Measurements from ENCODE around the gene CCDC157.
A peak's percentile ranks its signal among the peaks of the same experiment; 100 is the strongest.

The CCDC157 gene

DNA sequence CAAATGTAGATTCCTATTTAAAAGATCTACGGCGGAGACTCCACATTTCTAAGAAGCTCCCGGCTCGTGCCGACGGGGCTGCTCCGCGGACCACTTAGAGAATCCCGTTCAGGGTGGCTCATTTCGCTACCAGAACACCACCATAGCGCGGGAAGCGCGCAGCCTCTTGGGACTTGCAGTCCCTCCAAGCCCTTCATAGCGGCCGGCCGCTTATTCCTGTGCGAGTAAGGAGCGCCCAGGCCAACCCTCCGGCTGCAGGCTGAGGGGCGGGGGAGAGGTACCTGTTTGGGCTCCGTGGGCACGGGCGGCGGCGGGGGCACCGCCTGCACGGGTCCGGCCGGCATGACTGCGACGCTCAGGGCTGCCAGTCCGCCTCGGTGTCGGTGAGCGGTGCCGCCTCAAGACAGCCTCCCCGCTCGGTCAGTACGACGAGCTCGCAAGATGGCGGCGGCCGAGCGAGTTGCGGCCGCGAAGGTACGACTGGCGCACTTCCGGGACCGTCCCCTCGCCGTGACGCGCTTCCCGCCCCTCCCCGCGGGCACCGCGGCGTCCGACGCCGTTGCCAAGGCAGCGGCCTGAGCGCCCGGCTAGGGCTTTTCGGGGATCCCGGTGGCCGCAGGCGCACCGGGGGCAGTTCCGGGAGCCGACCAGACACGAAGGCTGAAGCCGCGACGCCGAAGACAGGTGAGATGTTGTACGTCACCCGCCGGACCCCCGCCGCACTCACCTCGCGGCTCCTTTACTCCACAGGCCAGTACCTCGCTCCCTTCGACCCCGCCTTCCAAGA is at the start of gene CCDC157, which contains the start of gene SF3A1:
CCDC157 (plus strand) TSS at position 559 of the 787 bp plus-strand sequence. CDS start 8,994 bp downstream, outside the sequence.
SF3A1 (minus strand) TSS at position 446 of the 787 bp plus-strand sequence; CDS start at position 344, 102 bp downstream.
- Histone ChIP-seq H3K4me1 (ENCODE audit: control insufficient read depth, insufficient read depth, low read length) (peaks cover 20% of the 10 kb centered on the region), H3K9me3 (ENCODE audit: control insufficient read depth, low read length) (no peaks in the 10 kb centered on the region), H3K4me3 (ENCODE audit: low read length) (peak within 1 kb of the TSS; percentile 88)

DNA sequence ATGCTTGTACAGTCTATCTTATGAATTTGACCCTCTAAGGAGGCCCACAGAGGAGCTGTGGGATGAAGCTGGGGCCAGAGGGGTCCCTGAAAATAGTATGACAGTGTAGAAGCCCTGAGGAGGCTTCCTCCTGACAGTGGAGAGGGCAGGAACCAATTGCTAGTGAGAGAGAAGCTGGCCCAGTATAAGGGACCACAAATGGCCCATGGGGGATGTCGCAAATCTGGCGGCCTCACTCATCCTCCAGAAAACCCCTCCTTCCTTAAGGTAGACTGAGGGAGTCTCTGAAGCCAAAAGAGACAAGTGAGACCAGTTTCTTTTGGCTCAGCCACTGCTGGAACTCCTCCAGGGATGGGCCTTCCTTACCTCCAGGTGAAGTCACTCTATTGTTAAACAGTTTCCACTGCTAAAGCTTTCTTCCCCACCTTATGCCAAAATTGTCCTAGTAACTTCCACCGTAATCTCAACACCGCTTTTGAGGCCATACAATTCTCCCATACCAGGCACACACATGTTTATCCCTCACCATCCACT is 49.7 kb upstream of the CCDC157 start:
- Histone ChIP-seq H3K36me3 (ENCODE audit: control insufficient read depth, insufficient read depth, low read length) (peaks cover 6% of the 10 kb centered on the region), H3K9ac (ENCODE audit: low read length) (no peak overlapping the region), H3K9me3 (ENCODE audit: control insufficient read depth, low read length) (no peaks in the 10 kb centered on the region), H3K4me1 (ENCODE audit: control insufficient read depth, insufficient read depth, low read length) (peaks cover 96% of the 10 kb centered on the region), H3K4me3 (ENCODE audit: low read length) (no peak overlapping the region), H3K27me3 (ENCODE audit: control insufficient read depth, insufficient read depth, low read length) (no peaks in the 10 kb centered on the region)

More for the DNA sequence above, at the start of gene CCDC157, which contains the start of gene SF3A1:
- H3K36me3 ChIP-seq (ENCODE audit: control insufficient read depth, insufficient read depth, low read length) = peaks cover 10% of the 10 kb centered on the region
- no peaks in the 10 kb centered on the region for H3K27me3 ChIP-seq (ENCODE audit: control insufficient read depth, insufficient read depth, low read length)
- peak within 1 kb of the TSS; percentile 87 for H3K9ac ChIP-seq (ENCODE audit: low read length)

DNA sequence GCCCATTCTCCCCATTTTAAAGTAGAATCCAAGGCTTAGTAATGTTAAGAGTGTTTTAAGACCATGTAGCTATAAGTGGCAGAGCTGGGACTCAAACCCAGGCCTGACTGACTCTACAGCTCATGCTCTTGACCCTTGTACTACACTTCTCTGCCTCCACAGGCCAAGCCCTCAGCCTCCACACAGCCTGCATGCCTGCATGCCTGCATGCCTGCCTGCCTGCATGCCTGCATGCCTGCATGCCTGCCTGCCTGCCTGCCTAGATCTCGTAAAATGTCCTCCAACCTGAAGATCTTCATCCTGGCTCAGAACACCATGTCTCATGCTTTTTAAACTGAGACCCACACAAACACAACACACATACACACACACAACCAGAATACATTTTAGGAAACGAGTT is 48.7 kb upstream of the CCDC157 start:
- H3K4me1 ChIP-seq (ENCODE audit: control insufficient read depth, insufficient read depth, low read length) = peaks cover 96% of the 10 kb centered on the region
- no peaks in the 10 kb centered on the region for H3K27me3 ChIP-seq (ENCODE audit: control insufficient read depth, insufficient read depth, low read length)
- no peak overlapping the region for H3K9ac ChIP-seq (ENCODE audit: low read length)

DNA sequence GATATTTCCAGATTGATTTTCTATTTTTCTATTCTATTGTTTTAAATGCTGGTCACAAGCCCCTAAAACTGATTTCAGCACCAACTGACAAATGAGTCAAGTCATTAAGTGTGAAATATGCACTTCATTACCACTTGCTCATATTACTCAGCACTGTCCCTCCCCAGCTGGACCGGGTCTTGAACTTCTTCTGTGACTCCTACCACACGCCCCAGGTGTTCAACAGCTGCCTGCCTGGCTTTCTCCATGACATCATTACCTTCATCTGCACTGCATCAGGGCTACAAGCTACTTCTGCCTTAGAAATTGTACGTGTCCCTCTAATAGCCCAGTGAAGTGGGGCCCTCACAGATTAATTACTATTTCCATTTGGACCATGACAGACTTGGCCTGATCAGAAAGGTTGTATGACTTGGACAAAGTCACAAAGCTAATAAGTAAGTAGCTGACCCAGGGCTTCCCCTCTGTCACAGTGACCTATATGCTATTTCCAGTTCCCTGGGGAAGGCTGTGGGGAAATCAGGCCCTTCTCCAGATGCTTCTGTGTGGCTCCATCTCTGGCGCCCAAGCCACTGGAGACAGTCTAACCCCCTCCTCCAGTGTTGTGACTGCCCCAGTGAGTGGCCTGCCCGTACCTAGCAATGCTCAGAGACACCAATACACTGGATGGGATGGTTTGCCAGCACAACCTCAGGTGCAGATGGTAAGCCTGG is 48.1 kb upstream of the CCDC157 start:
- Histone ChIP-seq H3K9me3 (ENCODE audit: control insufficient read depth, low read length) (no peaks in the 10 kb centered on the region), H3K4me1 (ENCODE audit: control insufficient read depth, insufficient read depth, low read length) (peaks cover 92% of the 10 kb centered on the region), H3K9ac (ENCODE audit: low read length) (no peak overlapping the region)

More for the DNA sequence above, 48.7 kb upstream of the CCDC157 start:
- no peaks in the 10 kb centered on the region for H3K9me3 ChIP-seq (ENCODE audit: control insufficient read depth, low read length)
- peaks cover 6% of the 10 kb centered on the region for H3K36me3 ChIP-seq (ENCODE audit: control insufficient read depth, insufficient read depth, low read length)
- H3K4me3 ChIP-seq (ENCODE audit: low read length) = no peak overlapping the region

DNA sequence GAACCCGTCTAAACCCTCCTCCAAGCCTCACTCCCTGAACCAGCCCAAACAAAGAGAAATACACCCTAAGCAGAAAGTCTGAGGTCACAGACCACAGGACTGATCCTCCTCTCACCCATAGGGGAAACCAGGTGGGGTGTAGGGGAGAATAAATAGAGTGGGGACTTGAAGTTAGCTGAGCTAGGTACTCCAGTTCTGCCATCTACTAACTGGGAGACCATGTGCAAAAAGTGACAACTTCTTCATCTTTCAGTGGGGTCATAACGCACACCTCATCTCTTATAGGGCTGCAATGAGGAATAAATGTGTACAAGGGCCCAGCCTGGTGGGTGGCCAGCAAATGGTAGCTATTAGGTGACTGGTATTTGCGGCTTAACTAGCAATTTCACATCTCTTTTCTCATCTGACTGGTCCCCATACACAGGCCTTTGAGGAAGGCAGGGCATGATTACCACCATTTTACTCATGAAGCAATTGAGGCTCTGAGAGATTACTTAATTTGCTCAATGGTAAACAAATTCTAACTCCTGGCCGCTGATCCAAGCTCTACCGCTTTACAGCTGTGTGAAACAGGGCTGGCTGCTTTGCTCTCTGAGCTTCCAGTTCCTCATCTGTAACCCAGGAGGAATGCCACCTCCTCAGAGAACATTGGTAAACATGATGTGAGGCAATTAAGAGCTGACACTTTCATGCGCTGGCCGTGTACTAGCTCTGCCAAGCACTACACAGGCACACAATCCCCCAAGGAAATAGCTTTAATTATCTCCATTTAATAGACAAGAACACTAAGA is 46.7 kb upstream of the CCDC157 start:
- Histone ChIP-seq H3K9ac (ENCODE audit: low read length) (peak overlapping the region; percentile 54), H3K4me3 (ENCODE audit: low read length) (no peak overlapping the region)

More for the DNA sequence above, 48.1 kb upstream of the CCDC157 start:
- Histone ChIP-seq H3K27me3 (ENCODE audit: control insufficient read depth, insufficient read depth, low read length) (no peaks in the 10 kb centered on the region), H3K4me3 (ENCODE audit: low read length) (no peak overlapping the region), H3K36me3 (ENCODE audit: control insufficient read depth, insufficient read depth, low read length) (no peaks in the 10 kb centered on the region)

DNA sequence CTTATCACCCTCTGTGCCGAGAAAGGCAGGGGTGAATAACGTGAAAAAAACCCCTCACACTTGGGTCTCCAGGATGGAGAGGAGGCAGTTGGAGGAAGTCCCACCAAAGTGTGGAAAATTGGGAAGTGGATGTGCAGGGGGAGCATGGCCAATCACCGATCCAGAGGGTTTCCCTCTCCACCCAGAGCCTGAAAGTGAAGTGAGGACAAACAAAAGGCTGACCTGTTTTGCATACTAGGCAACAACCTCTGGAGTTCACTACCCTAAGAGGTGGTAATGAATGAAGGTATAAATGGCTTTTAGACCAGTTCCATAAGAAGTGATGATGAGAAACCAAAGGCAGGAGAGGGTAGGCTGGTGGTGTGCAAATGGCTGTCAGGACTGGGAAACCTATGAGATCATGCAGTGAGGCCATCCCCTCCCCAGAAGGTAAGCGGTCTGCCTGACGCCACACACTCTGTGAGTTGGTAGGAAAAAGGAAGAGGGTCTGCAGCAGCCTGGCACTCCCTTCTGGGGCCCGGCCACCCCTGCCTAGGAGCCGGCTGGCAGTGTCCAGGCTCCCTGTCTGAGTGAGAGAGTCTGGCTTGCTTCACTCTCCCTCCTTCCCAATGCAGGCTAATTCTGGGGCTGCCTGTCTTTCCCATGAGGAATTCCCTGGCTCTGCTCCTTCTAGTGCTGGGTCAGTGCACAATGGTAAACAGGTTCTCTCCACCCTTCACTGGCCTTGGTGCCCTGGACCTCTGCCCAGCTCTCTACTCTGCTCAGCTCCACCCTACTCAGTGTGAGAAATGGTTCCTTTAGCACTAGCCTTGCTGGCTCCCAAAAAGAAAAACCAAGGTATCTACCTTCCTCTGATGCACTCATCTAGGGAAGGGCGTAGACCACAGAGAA is 45.7 kb upstream of the CCDC157 start:
- Histone ChIP-seq H3K4me3 (ENCODE audit: low read length) (no peak overlapping the region), H3K27me3 (ENCODE audit: control insufficient read depth, insufficient read depth, low read length) (no peaks in the 10 kb centered on the region), H3K9me3 (ENCODE audit: control insufficient read depth, low read length) (no peaks in the 10 kb centered on the region), H3K36me3 (ENCODE audit: control insufficient read depth, insufficient read depth, low read length) (no peaks in the 10 kb centered on the region), H3K9ac (ENCODE audit: low read length) (peak overlapping the region; percentile 48), H3K4me1 (ENCODE audit: control insufficient read depth, insufficient read depth, low read length) (peaks cover 84% of the 10 kb centered on the region)

More for the DNA sequence above, 46.7 kb upstream of the CCDC157 start:
- Histone ChIP-seq H3K36me3 (ENCODE audit: control insufficient read depth, insufficient read depth, low read length) (no peaks in the 10 kb centered on the region), H3K9me3 (ENCODE audit: control insufficient read depth, low read length) (no peaks in the 10 kb centered on the region), H3K27me3 (ENCODE audit: control insufficient read depth, insufficient read depth, low read length) (no peaks in the 10 kb centered on the region), H3K4me1 (ENCODE audit: control insufficient read depth, insufficient read depth, low read length) (peaks cover 92% of the 10 kb centered on the region)

DNA sequence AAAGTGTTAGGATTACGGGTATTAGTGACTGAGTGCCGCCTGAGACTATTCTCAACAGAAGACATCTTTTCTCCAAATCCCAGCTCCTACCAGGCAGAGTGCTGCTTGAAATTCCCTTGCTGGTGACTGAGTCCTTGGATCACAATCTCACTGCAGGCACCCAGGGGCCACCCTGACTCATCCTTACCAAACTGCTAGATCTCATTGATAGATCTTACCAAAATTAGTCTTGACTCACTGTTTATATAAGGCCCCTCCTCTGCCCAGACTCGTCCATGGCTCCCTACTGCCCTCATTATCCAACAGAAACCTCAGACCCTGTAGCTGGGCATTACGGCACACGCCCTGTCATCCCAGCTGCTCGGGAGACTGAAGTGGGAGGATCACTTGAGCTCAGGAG is 44.8 kb upstream of the CCDC157 start:
- no peak overlapping the region for H3K9ac ChIP-seq (ENCODE audit: low read length)
- H3K4me3 ChIP-seq (ENCODE audit: low read length) = no peak overlapping the region

DNA sequence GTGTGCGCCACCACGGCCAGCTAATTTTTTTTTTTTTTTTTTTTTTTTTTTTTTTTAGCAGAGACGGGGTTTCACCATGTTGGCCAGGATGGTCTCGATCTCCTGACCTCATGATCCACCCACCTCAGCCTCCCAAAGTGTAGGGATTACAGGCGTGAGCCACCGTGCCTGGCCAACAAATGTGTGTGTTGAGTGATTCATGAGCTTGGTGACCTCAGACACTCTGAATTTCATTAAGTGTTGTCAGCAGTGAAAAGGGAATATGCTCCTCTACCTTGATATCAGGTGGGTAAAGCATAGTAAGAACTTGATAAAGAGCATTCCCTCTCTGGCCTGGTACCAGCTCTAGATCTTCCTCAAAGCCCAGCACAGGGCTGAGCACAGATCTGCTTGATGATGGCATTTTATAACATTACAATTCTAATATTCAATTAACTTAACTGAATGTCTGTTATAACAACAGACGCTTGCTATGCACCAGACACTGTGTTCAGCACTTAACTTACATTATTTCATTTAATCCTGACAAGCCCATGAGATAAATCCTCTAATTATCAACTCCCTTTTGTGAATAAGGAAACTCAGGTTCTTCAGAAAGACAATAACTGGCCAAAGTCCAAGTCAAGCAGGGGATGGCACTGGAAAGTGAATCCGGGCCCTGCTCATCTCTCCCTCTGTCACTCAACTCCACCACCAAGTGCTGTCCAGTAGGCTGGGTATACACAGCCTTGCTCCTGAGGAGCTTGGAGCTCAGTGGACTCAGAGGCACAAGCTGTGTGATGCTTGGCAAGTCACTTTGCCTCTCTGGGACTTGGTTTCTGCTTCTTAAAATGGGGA is 43.1 kb upstream of the CCDC157 start:
- H3K9ac ChIP-seq (ENCODE audit: low read length) = no peak overlapping the region
- H3K9me3 ChIP-seq (ENCODE audit: control insufficient read depth, low read length) = no peaks in the 10 kb centered on the region
- H3K4me3 ChIP-seq (ENCODE audit: low read length) = no peak overlapping the region
- no peaks in the 10 kb centered on the region for H3K27me3 ChIP-seq (ENCODE audit: control insufficient read depth, insufficient read depth, low read length)
- H3K36me3 ChIP-seq (ENCODE audit: control insufficient read depth, insufficient read depth, low read length) = no peaks in the 10 kb centered on the region
- H3K4me1 ChIP-seq (ENCODE audit: control insufficient read depth, insufficient read depth, low read length) = peaks cover 66% of the 10 kb centered on the region

More for the DNA sequence above, 44.8 kb upstream of the CCDC157 start:
- no peaks in the 10 kb centered on the region for H3K27me3 ChIP-seq (ENCODE audit: control insufficient read depth, insufficient read depth, low read length)
- peaks cover 75% of the 10 kb centered on the region for H3K4me1 ChIP-seq (ENCODE audit: control insufficient read depth, insufficient read depth, low read length)
- no peaks in the 10 kb centered on the region for H3K36me3 ChIP-seq (ENCODE audit: control insufficient read depth, insufficient read depth, low read length)
- no peaks in the 10 kb centered on the region for H3K9me3 ChIP-seq (ENCODE audit: control insufficient read depth, low read length)

DNA sequence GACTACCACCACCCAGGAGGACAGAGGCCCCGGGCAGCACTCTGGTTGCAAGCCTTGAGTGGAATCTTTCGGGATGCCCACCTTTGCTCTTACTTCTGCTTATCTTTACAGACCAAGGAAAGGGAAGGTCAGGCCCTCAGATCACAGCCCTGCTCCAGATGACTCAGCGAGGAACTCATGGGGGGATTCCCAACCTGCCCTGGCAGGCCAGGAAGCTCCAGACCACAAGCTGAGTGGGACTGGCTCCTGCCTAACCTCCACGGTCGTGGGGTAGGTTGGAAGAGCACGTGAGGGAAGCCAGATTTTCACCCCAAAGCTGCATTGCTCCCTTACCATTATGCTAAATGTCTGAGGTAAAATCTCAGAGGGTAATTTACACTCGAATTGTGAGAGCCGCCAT is 41.9 kb upstream of the CCDC157 start:
- Histone ChIP-seq H3K9me3 (ENCODE audit: control insufficient read depth, low read length) (no peaks in the 10 kb centered on the region), H3K4me1 (ENCODE audit: control insufficient read depth, insufficient read depth, low read length) (peaks cover 54% of the 10 kb centered on the region), H3K4me3 (ENCODE audit: low read length) (no peak overlapping the region), H3K36me3 (ENCODE audit: control insufficient read depth, insufficient read depth, low read length) (no peaks in the 10 kb centered on the region), H3K9ac (ENCODE audit: low read length) (no peak overlapping the region), H3K27me3 (ENCODE audit: control insufficient read depth, insufficient read depth, low read length) (no peaks in the 10 kb centered on the region)

DNA sequence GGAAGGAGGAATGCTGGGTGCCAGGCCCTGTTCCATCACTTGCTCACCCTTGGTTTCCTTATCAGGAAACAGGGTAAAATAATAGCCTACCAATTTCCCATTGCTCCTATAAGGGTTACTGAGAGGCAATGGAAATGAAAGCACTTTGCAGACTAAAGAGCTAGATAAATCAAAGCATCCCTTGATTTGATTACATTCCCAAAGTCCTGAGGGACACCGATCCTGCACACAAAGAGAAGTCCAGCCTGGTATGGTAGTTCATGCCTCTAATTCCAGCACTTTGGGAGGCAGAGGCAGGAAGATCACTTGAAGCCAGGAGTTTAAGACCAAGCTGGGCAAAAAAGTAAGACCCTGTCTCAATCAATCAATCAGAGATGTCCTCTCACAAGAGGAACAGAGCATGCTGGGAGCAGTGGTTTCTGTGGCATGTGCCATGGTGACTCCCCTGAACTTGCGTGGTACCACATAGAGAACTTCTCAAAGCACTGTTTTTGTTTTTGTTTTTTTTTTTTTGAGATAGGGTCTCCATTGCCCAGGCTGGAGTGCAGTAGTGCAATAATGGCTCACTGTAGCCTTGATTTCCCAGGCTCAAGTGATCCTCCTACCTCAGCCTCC is 40.7 kb upstream of the CCDC157 start:
- no peak overlapping the region for H3K9ac ChIP-seq (ENCODE audit: low read length)
- H3K4me1 ChIP-seq (ENCODE audit: control insufficient read depth, insufficient read depth, low read length) = peaks cover 43% of the 10 kb centered on the region
- H3K4me3 ChIP-seq (ENCODE audit: low read length) = no peak overlapping the region
- H3K27me3 ChIP-seq (ENCODE audit: control insufficient read depth, insufficient read depth, low read length) = no peaks in the 10 kb centered on the region
- H3K9me3 ChIP-seq (ENCODE audit: control insufficient read depth, low read length) = no peaks in the 10 kb centered on the region
- peaks cover 8% of the 10 kb centered on the region for H3K36me3 ChIP-seq (ENCODE audit: control insufficient read depth, insufficient read depth, low read length)
